H1 (cell line): ENCODE data around the gene OPHN1. TPM values are rescaled to one million over a fixed set of nuclear protein-coding genes. Genes with fewer than 3 reads are reported as not detected.

Experiments
- CTCF ChIA-PET: fragments of 300-600 bp; sonication (Branson Sonifier 250); formaldehyde crosslinking; loops from one replicate; lab custom pipeline; 2021; ENCODE audit not compliant: partially characterized antibody; lab: Charles Lee
- POLR2A ChIA-PET: fragments of 300-600 bp; sonication (Branson Sonifier 250); formaldehyde crosslinking; loops from one replicate; lab custom pipeline; 2021; ENCODE audit warnings: inconsistent platforms; ENCODE audit not compliant: partially characterized antibody; lab: Charles Lee
- DNase-seq, 2 experiments: peaks; one replicate each; pipeline versions ENCODE4 v3.0.0 to v3.0.0-alpha.2; 2010 to 2022; ENCODE audit warnings: low spot score in 2 of 2, low read depth in 1 of 2, mixed read lengths in 1 of 2
- FAIRE-seq: peaks from 2 replicates; lab custom pipeline; 2011; peaks lifted over from hg19 to GRCh38; lab: Jason Lieb, UNC
- H2AFZ ChIP-seq: 2 replicates; pipeline ENCODE4 v1.8.1; 2012; ENCODE audit warnings: low read length, inconsistent platforms
- H2AK5ac ChIP-seq: 2 replicates; pipeline ENCODE4 v1.6.1; 2013; ENCODE audit warnings: low read depth, low read length
- H2BK120ac ChIP-seq: replicated peaks from 2 replicates; pipeline ENCODE3; 2013; ENCODE audit warnings: low read depth, low read length, inconsistent platforms
- H2BK12ac ChIP-seq: 2 replicates; pipeline ENCODE4 v1.6.1; 2013; ENCODE audit warnings: low read depth, low read length
- H2BK15ac ChIP-seq: 2 replicates; pipeline ENCODE4 v1.6.1; 2013; ENCODE audit warnings: low read length
- H2BK20ac ChIP-seq: 2 replicates; pipeline ENCODE4 v1.6.1; 2013; ENCODE audit warnings: low read length
- H2BK5ac ChIP-seq: 2 replicates; pipeline ENCODE4 v1.6.1; 2013; ENCODE audit warnings: low read depth, low read length
- H3K14ac ChIP-seq: 2 replicates; pipeline ENCODE4 v1.6.1; 2013; ENCODE audit warnings: inconsistent platforms; ENCODE audit not compliant: insufficient read length
- H3K18ac ChIP-seq: 2 replicates; pipeline ENCODE4 v1.6.1; 2013; ENCODE audit warnings: low read length; ENCODE audit errors: extremely low read depth
- H3K23ac ChIP-seq: 2 replicates; pipeline ENCODE4 v1.6.1; 2013; ENCODE audit warnings: inconsistent platforms; ENCODE audit not compliant: insufficient read length
- H3K23me2 ChIP-seq: 2 replicates; pipeline ENCODE4 v1.6.1; 2013; ENCODE audit warnings: low read depth, low read length
- H3K27ac ChIP-seq: 2 replicates; pipeline ENCODE4 v1.6.1; 2011; ENCODE audit warnings: low read depth, low read length, inconsistent platforms
- H3K27me3 ChIP-seq, 4 experiments: replicated peaks in 1 of 4; 1 replicate in 1 of 4; 2 replicates in 3 of 4; pipeline versions ENCODE4 v1.6.1 to v1.8.1; 2011 to 2013; ENCODE audit warnings: low read length in 3 of 4, mild to moderate bottlenecking in 3 of 4, inconsistent platforms in 2 of 4, mixed read lengths in 2 of 4, moderate library complexity in 1 of 4; ENCODE audit not compliant: control insufficient read depth in 3 of 4, insufficient read depth in 3 of 4; ENCODE audit errors: extremely low read depth in 1 of 4
- H3K36me3 ChIP-seq, 4 experiments: 2 replicates each; pipeline versions ENCODE4 v1.6.1 to v1.8.1; 2011 to 2013; ENCODE audit warnings: mild to moderate bottlenecking in 4 of 4, low read length in 3 of 4, moderate library complexity in 2 of 4, control low read depth in 1 of 4, inconsistent platforms in 1 of 4; ENCODE audit not compliant: insufficient read depth in 4 of 4, control insufficient read depth in 2 of 4
- H3K4ac ChIP-seq: replicated peaks from 2 replicates; pipeline ENCODE3; 2013; ENCODE audit warnings: low read length, low read depth, mixed read lengths, inconsistent platforms; ENCODE audit not compliant: insufficient read length
- H3K4me1 ChIP-seq, 4 experiments: replicated peaks in 1 of 4; 1 replicate in 1 of 4; 2 replicates in 3 of 4; pipeline versions ENCODE4 v1.6.1 to v1.8.1; 2011 to 2013; ENCODE audit warnings: low read length in 3 of 4, inconsistent platforms in 2 of 4, mixed read lengths in 1 of 4; ENCODE audit not compliant: insufficient read depth in 4 of 4, control insufficient read depth in 3 of 4
- H3K4me2 ChIP-seq, 2 experiments: 2 replicates each; pipeline versions ENCODE4 v1.6.1 to v1.8.1; 2011 to 2013; ENCODE audit warnings: low read depth in 2 of 2, low read length in 2 of 2, control low read depth in 1 of 2, inconsistent platforms in 1 of 2, mild to moderate bottlenecking in 1 of 2; ENCODE audit not compliant: insufficient read depth in 1 of 2
- H3K4me3 ChIP-seq, 4 experiments: fragments of 200-600, 300-600 bp in 1 of 4; sonication (generic), shearing (Covaris generic), sonication (Bioruptor Twin) in 1 of 4; 2 replicates each; pipeline versions ENCODE4 v1.5.1 to v1.8.1; 2011 to 2016; ENCODE audit warnings: low read length in 4 of 4, low read depth in 3 of 4, control low read depth in 2 of 4, inconsistent platforms in 2 of 4, mild to moderate bottlenecking in 2 of 4, mixed read lengths in 1 of 4, moderate library complexity in 1 of 4; ENCODE audit not compliant: insufficient read depth in 2 of 4; ENCODE audit errors: extremely low read depth in 1 of 4
- H3K56ac ChIP-seq: replicated peaks from 2 replicates; pipeline ENCODE3; 2013; ENCODE audit warnings: low read depth, mild to moderate bottlenecking, mixed read lengths, low read length, inconsistent platforms; ENCODE audit not compliant: insufficient read length
- H3K79me1 ChIP-seq: 2 replicates; pipeline ENCODE4 v1.6.1; 2013; ENCODE audit warnings: low read depth, low read length, control low read depth
- H3K79me2 ChIP-seq, 2 experiments: 2 replicates each; pipeline versions ENCODE4 v1.6.1 to v1.8.1; 2012 to 2013; ENCODE audit warnings: low read length in 2 of 2, mild to moderate bottlenecking in 2 of 2, inconsistent platforms in 1 of 2; ENCODE audit not compliant: insufficient read depth in 2 of 2, control insufficient read depth in 1 of 2
- H3K9ac ChIP-seq, 4 experiments: replicated peaks in 1 of 4; 1 replicate in 1 of 4; 2 replicates in 3 of 4; pipeline versions ENCODE4 v1.6.1 to v1.8.1; 2011 to 2013; ENCODE audit warnings: low read depth in 3 of 4, low read length in 3 of 4, control low read depth in 2 of 4, mild to moderate bottlenecking in 2 of 4, moderate library complexity in 2 of 4, inconsistent platforms in 1 of 4; ENCODE audit errors: extremely low read depth in 1 of 4
- H3K9me3 ChIP-seq, 2 experiments: 2 replicates each; pipeline versions ENCODE4 v1.6.1 to v1.8.1; 2012 to 2013; ENCODE audit warnings: mild to moderate bottlenecking in 2 of 2, moderate library complexity in 2 of 2, control low read depth in 1 of 2, inconsistent platforms in 1 of 2, low read depth in 1 of 2, low read length in 1 of 2, mixed read lengths in 1 of 2; ENCODE audit not compliant: insufficient read depth in 2 of 2
- H4K20me1 ChIP-seq, 2 experiments: replicated peaks in 1 of 2; 2 replicates each; pipeline versions ENCODE3 to v1.8.1; 2011 to 2013; ENCODE audit warnings: inconsistent platforms in 2 of 2, low read length in 2 of 2, mild to moderate bottlenecking in 1 of 2; ENCODE audit not compliant: insufficient read depth in 2 of 2, control insufficient read depth in 1 of 2
- H4K5ac ChIP-seq: 2 replicates; pipeline ENCODE4 v1.6.1; 2013; ENCODE audit warnings: low read length, low read depth, mixed read lengths, inconsistent platforms; ENCODE audit not compliant: insufficient read length
- H4K8ac ChIP-seq: 2 replicates; pipeline ENCODE4 v1.8.0; 2013; ENCODE audit warnings: mild to moderate bottlenecking, moderate library complexity, low read length, inconsistent platforms; ENCODE audit not compliant: insufficient read depth; ENCODE audit errors: extremely low read depth
- H4K91ac ChIP-seq: replicated peaks from 2 replicates; pipeline ENCODE3; 2013; ENCODE audit warnings: low read length, mixed read lengths, inconsistent platforms; ENCODE audit not compliant: insufficient read length
- EP300 ChIP-seq, 2 experiments: IDR thresholded peaks; 1 replicate in 1 of 2; 2 replicates in 1 of 2; pipeline ENCODE4 v1.6.1; 2011 to 2012; ENCODE audit warnings: low read depth in 2 of 2, low read length in 2 of 2, mild to moderate bottlenecking in 2 of 2, borderline replicate concordance in 1 of 2, inconsistent platforms in 1 of 2, moderate library complexity in 1 of 2
- USF2 ChIP-seq: IDR thresholded peaks from 2 replicates; pipeline ENCODE4 v1.6.1; 2011; ENCODE audit warnings: low read length, improper control_type of control experiment
- polyA plus RNA-seq, 7 experiments: library from polyadenylated mRNA; depleted of rRNA in 3 of 7; stranded (reverse) in 5 of 7; unstranded in 2 of 7; fragments of >200 nt in 5 of 7; fragments of 200-250 nt in 2 of 7; gene quantifications; 1 replicate in 5 of 7; 2 replicates in 1 of 7; 4 replicates in 1 of 7; pipeline versions ENCODE4 v1.2.1 to v1.2.3, GENCODE V29; 2011 to 2013; ENCODE audit warnings: missing spikeins in 2 of 7, mixed read lengths in 2 of 7
- total RNA-seq: library from RNA; stranded (reverse); fragmentation: NEBNext Ultra II Directional; extraction: Animal tissue kit (Norgen Biotek cat#: 25700); gene quantifications from 2 replicates; pipeline ENCODE4 v1.2.1, GENCODE V29; 2021

OPHN1 gene
- total and polyA plus RNA-seq, 2 of the 8 experiments (the other 6 are each of a cell fraction or from before 2014, with no cell fraction given): 1.2 to 3.5 TPM

- Histone ChIP-seq H3K23me2 (no peaks in the 10 kb centered on the region), H4K20me1 (no peaks in the 10 kb centered on the region), H3K9me3 (no peaks in the 10 kb centered on the region), H4K91ac (no peak overlapping the region), H2BK20ac (no peak overlapping the region), H2BK12ac (no peak overlapping the region), H3K23ac (no peak overlapping the region), H3K79me1 (no peaks in the 10 kb centered on the region), H3K4ac (no peak overlapping the region), H2AFZ (no peak overlapping the region), H2BK5ac (no peak overlapping the region), H3K9ac (no peak overlapping the region), H2BK15ac (no peak overlapping the region), H2BK120ac (no peak overlapping the region), H3K18ac (no peak overlapping the region), H3K36me3 (no peaks in the 10 kb centered on the region), H3K27me3 (no peaks in the 10 kb centered on the region), H3K79me2 (no peaks in the 10 kb centered on the region), H3K4me2 (no peak overlapping the region), H4K5ac (no peak overlapping the region), H3K27ac (no peak overlapping the region), H2AK5ac (no peak overlapping the region), H3K56ac (no peak overlapping the region), H4K8ac (no peak overlapping the region), H3K4me1 (no peaks in the 10 kb centered on the region), H3K14ac (no peak overlapping the region), H3K4me3 (no peak overlapping the region)
- no peak for DNase-seq
- ChIA-PET POLR2A (no interaction called here), CTCF (interaction anchor here (0.6 to 0.8 kb wide), 2 partner anchors 24 to 89 kb away, joined by 3 read pairs; no protein-coding TSS in a partner anchor)
- FAIRE-seq: no peak
- TF ChIP-seq USF2 (no peak), EP300 (IDR thresholded peaks at IDR 0.05; ENCODE audit: borderline replicate concordance in 1 of 2, low read depth in 2 of 2, low read length in 2 of 2) (no peak)
Measured at GRCh38 chrX:68286076-68286475, 147.2 kb downstream of the OPHN1 start.
